ENCODE measurements around the gene LRRC3.

Gene LRRC3

DNA sequence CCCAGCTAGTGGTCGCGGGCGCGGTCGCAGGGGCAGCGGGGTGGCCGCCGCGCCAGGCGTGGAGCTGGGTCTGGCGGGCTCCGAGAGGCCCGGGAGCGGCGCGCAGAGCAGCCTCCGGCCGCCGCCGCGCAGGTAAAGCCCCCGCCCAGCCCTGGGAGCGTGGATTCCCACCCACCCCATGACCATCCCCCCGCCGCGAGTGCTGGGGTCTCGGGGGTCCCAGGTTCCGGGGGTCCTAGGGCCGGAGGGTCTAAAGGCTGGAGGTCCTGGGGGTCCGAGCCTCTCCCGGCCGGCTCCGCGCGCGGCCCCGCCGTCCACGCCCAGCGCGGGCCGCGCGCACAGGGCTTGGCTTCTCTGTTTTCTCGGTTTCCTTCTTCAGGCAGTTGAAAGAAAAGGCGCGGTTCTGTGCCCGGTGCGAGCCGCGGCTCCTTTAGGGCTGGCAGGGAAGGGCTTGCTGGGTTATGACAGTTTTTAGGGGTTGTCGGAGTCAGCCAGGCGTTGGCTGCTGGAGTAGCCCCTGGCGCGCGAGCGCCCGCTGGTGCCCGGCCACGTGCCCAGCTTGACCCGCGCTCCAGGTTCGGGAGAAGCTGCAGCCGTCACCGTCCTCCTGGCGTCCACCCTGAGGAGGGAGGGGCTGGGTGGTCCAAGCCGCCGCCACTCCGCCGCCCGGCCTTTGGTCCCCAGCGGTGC lies 359 bp downstream of the LRRC3 start (continued):
- TF ChIP-seq, protein P1, sequence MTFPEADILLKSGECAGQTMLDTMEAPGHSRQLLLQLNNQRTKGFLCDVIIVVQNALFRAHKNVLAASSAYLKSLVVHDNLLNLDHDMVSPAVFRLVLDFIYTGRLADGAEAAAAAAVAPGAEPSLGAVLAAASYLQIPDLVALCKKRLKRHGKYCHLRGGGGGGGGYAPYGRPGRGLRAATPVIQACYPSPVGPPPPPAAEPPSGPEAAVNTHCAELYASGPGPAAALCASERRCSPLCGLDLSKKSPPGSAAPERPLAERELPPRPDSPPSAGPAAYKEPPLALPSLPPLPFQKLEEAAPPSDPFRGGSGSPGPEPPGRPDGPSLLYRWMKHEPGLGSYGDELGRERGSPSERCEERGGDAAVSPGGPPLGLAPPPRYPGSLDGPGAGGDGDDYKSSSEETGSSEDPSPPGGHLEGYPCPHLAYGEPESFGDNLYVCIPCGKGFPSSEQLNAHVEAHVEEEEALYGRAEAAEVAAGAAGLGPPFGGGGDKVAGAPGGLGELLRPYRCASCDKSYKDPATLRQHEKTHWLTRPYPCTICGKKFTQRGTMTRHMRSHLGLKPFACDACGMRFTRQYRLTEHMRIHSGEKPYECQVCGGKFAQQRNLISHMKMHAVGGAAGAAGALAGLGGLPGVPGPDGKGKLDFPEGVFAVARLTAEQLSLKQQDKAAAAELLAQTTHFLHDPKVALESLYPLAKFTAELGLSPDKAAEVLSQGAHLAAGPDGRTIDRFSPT (tag by site-specific recombination; IDR thresholded peaks at IDR 0.05): no peak; the same call in 1 of the 2 replicates
- no peak for TF ChIP-seq OVOL3 (tag by site-specific recombination; IDR thresholded peaks at IDR 0.05)
- no peak for TF ChIP-seq ZNF211 (tag by site-specific recombination; IDR thresholded peaks at IDR 0.05; ENCODE audit: low read depth)
- TF ChIP-seq SALL2 (tag by site-specific recombination; IDR thresholded peaks at IDR 0.05; ENCODE audit: borderline replicate concordance): no peak
- TF ChIP-seq KLF8 (tag by site-specific recombination; IDR thresholded peaks at IDR 0.05): 0 out of 2 replicates have a peak, but pooled peaks have one; percentile 36
- no peak for TF ChIP-seq ZNF248 (tag by site-specific recombination; IDR thresholded peaks at IDR 0.05)
- no peak for TF ChIP-seq ZNF10 (tag by site-specific recombination; IDR thresholded peaks at IDR 0.05)
- no peak for TF ChIP-seq FEZF1 (tag by site-specific recombination; IDR thresholded peaks at IDR 0.05)
- TF ChIP-seq ZNF394 (tag by site-specific recombination; IDR thresholded peaks at IDR 0.05; ENCODE audit: borderline replicate concordance): peak; percentile 59
- 0 out of 2 replicates have a peak, but pooled peaks have one; percentile 52 for TF ChIP-seq ZNF561 (tag by site-specific recombination; IDR thresholded peaks at IDR 0.05; ENCODE audit: borderline replicate concordance)
- TF ChIP-seq, protein P2, sequence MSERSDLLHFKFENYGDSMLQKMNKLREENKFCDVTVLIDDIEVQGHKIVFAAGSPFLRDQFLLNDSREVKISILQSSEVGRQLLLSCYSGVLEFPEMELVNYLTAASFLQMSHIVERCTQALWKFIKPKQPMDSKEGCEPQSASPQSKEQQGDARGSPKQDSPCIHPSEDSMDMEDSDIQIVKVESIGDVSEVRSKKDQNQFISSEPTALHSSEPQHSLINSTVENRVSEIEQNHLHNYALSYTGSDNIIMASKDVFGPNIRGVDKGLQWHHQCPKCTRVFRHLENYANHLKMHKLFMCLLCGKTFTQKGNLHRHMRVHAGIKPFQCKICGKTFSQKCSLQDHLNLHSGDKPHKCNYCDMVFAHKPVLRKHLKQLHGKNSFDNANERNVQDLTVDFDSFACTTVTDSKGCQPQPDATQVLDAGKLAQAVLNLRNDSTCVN (tag by site-specific recombination; optimal IDR thresholded peaks at IDR 0.05): peak; percentile 72
- no peak for TF ChIP-seq ZFP41 (tag by site-specific recombination; IDR thresholded peaks at IDR 0.05; ENCODE audit: borderline replicate concordance)
- TF ChIP-seq, protein P3, sequence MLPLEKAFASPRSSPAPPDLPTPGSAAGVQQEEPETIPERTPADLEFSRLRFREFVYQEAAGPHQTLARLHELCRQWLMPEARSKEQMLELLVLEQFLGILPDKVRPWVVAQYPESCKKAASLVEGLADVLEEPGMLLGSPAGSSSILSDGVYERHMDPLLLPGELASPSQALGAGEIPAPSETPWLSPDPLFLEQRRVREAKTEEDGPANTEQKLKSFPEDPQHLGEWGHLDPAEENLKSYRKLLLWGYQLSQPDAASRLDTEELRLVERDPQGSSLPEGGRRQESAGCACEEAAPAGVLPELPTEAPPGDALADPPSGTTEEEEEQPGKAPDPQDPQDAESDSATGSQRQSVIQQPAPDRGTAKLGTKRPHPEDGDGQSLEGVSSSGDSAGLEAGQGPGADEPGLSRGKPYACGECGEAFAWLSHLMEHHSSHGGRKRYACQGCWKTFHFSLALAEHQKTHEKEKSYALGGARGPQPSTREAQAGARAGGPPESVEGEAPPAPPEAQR (tag by site-specific recombination; IDR thresholded peaks at IDR 0.05): no peak
- TF ChIP-seq, protein P4, sequence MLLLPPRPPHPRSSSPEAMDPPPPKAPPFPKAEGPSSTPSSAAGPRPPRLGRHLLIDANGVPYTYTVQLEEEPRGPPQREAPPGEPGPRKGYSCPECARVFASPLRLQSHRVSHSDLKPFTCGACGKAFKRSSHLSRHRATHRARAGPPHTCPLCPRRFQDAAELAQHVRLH (tag by site-specific recombination; IDR thresholded peaks at IDR 0.05): no peak
- peak; percentile 88 for TF ChIP-seq ZBTB8A (tag by site-specific recombination; IDR thresholded peaks at IDR 0.05)
- TF ChIP-seq, protein P5, sequence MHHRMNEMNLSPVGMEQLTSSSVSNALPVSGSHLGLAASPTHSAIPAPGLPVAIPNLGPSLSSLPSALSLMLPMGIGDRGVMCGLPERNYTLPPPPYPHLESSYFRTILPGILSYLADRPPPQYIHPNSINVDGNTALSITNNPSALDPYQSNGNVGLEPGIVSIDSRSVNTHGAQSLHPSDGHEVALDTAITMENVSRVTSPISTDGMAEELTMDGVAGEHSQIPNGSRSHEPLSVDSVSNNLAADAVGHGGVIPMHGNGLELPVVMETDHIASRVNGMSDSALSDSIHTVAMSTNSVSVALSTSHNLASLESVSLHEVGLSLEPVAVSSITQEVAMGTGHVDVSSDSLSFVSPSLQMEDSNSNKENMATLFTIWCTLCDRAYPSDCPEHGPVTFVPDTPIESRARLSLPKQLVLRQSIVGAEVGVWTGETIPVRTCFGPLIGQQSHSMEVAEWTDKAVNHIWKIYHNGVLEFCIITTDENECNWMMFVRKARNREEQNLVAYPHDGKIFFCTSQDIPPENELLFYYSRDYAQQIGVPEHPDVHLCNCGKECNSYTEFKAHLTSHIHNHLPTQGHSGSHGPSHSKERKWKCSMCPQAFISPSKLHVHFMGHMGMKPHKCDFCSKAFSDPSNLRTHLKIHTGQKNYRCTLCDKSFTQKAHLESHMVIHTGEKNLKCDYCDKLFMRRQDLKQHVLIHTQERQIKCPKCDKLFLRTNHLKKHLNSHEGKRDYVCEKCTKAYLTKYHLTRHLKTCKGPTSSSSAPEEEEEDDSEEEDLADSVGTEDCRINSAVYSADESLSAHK (tag by site-specific recombination; IDR thresholded peaks at IDR 0.05): no peak
- TF ChIP-seq ZSCAN16 (tag by site-specific recombination; IDR thresholded peaks at IDR 0.05): no peak
- no peak for TF ChIP-seq ZNF169 (tag by site-specific recombination; IDR thresholded peaks at IDR 0.05)
- TF ChIP-seq, protein P6, sequence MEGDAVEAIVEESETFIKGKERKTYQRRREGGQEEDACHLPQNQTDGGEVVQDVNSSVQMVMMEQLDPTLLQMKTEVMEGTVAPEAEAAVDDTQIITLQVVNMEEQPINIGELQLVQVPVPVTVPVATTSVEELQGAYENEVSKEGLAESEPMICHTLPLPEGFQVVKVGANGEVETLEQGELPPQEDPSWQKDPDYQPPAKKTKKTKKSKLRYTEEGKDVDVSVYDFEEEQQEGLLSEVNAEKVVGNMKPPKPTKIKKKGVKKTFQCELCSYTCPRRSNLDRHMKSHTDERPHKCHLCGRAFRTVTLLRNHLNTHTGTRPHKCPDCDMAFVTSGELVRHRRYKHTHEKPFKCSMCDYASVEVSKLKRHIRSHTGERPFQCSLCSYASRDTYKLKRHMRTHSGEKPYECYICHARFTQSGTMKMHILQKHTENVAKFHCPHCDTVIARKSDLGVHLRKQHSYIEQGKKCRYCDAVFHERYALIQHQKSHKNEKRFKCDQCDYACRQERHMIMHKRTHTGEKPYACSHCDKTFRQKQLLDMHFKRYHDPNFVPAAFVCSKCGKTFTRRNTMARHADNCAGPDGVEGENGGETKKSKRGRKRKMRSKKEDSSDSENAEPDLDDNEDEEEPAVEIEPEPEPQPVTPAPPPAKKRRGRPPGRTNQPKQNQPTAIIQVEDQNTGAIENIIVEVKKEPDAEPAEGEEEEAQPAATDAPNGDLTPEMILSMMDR (tag by site-specific recombination; IDR thresholded peaks at IDR 0.05): peak; percentile 84
- TF ChIP-seq ZNF585B (tag by site-specific recombination; IDR thresholded peaks at IDR 0.05): no peak
- TF ChIP-seq HOXA7 (CRISPR knock-in tag; IDR thresholded peaks at IDR 0.05; ENCODE audit: borderline replicate concordance): no peak
- no peak; the same call in 1 of the 2 replicates for TF ChIP-seq ZNF335 (tag by site-specific recombination; conservative IDR thresholded peaks at IDR 0.05)

All from HEK293 (cell line).